GM23248 (cell line): ENCODE data around the gene BAD. TPM values are rescaled to one million over a fixed set of nuclear protein-coding genes. Genes with fewer than 3 reads are reported as not detected.

Experiments
- DNase-seq: peaks from one replicate; pipeline ENCODE4 v3.0.0-alpha.2; 2015
- H2AFZ ChIP-seq: fragments of 200-600 bp; sonication (generic); 2 replicates; pipeline ENCODE4 v1.6.1; 2016; ENCODE audit warnings: antibody characterized with exemption
- H3F3A ChIP-seq: fragments of 200-600 bp; sonication (generic); 2 replicates; pipeline ENCODE4 v1.6.1; 2016; ENCODE audit warnings: mild to moderate bottlenecking, antibody characterized with exemption, mixed run types; ENCODE audit not compliant: insufficient read depth
- H3K27ac ChIP-seq: fragments of 200-600 bp; sonication (generic); 2 replicates; pipeline ENCODE4 v1.5.1; 2016; ENCODE audit warnings: mild to moderate bottlenecking
- H3K27me3 ChIP-seq: fragments of 200-600 bp; sonication (generic); replicated peaks from 2 replicates; pipeline ENCODE4 v1.6.1; 2016; ENCODE audit warnings: mild to moderate bottlenecking; ENCODE audit not compliant: insufficient read depth
- H3K36me3 ChIP-seq: fragments of 200-600 bp; sonication (generic); 2 replicates; pipeline ENCODE4 v1.6.1; 2016; ENCODE audit warnings: low read depth, mild to moderate bottlenecking
- H3K4me1 ChIP-seq: fragments of 200-600 bp; sonication (generic); 2 replicates; pipeline ENCODE4 v1.6.1; 2016; ENCODE audit warnings: mild to moderate bottlenecking; ENCODE audit not compliant: insufficient read depth
- H3K4me2 ChIP-seq: fragments of 200-600 bp; sonication (generic); one replicate; pipeline ENCODE4 v1.6.1; 2016; ENCODE audit warnings: mild to moderate bottlenecking; ENCODE audit not compliant: unreplicated experiment
- H3K4me3 ChIP-seq: fragments of 200-600 bp; sonication (generic); 2 replicates; pipeline ENCODE4 v1.5.1; 2016; ENCODE audit warnings: mild to moderate bottlenecking
- H3K79me2 ChIP-seq: fragments of 200-600 bp; sonication (generic); 2 replicates; pipeline ENCODE4 v1.6.1; 2016; ENCODE audit warnings: mild to moderate bottlenecking; ENCODE audit not compliant: insufficient read depth
- H3K9ac ChIP-seq: fragments of 200-600 bp; sonication (generic); 2 replicates; pipeline ENCODE4 v1.6.1; 2016; ENCODE audit warnings: mild to moderate bottlenecking
- H3K9me2 ChIP-seq: fragments of 200-600 bp; sonication (generic); 2 replicates; pipeline ENCODE4 v1.6.1; 2016; ENCODE audit warnings: mixed run types, mild to moderate bottlenecking, moderate library complexity; ENCODE audit not compliant: insufficient read depth
- H3K9me3 ChIP-seq: fragments of 200-600 bp; sonication (generic); one replicate; pipeline ENCODE4 v1.6.1; 2017; ENCODE audit warnings: low read depth
- H4K20me1 ChIP-seq: fragments of 200-600 bp; sonication (generic); 2 replicates; pipeline ENCODE4 v1.6.0; 2016; ENCODE audit not compliant: insufficient read depth
- EZH2 ChIP-seq: fragments of 200-600 bp; sonication (generic); IDR thresholded peaks from 2 replicates; pipeline ENCODE4 v1.6.1; 2018; ENCODE audit warnings: antibody characterized with exemption, mild to moderate bottlenecking; ENCODE audit not compliant: insufficient read depth, poor library complexity, severe bottlenecking
- EZH2phosphoT487 ChIP-seq: fragments of 200-600 bp; sonication (generic); IDR thresholded peaks from 2 replicates; pipeline ENCODE4 v1.6.1; 2018; ENCODE audit warnings: antibody characterized with exemption, moderate library complexity, mild to moderate bottlenecking, low read depth; ENCODE audit not compliant: insufficient read depth
- WGBS, 2 experiments: methylation state at CpG; one replicate each; pipeline ENCODE4 v1.1.6; 2015 to 2017; ENCODE audit warnings: low lambda C conversion rate in 2 of 2, low coverage in 1 of 2; ENCODE audit errors: missing lambda C conversion rate in 2 of 2; 5-methylcytosine and 5-hydroxymethylcytosine counted together
- in situ Hi-C: fragments of 300-500 bp; cut with MboI; formaldehyde crosslinking; loops from 2 replicates; pipeline ENCODE4 v1.15.0; 2020
- polyA plus RNA-seq: library from polyadenylated mRNA; unstranded; fragments of >200 nt; fragmentation: Nextera tagmentation; extraction: Ambion mirVana; gene quantifications from 2 replicates; pipeline ENCODE4 v1.2.1, GENCODE V29; 2016
- total RNA-seq: library from RNA; depleted of rRNA; stranded (reverse); fragments of >200 nt; shearing (Covaris generic); gene quantifications from 2 replicates; pipeline ENCODE4 v1.2.3, GENCODE V29; 2014

Gene BAD
- total and polyA plus RNA-seq, 2 experiments from 2014 or later: 146 to 170 TPM

DNA sequence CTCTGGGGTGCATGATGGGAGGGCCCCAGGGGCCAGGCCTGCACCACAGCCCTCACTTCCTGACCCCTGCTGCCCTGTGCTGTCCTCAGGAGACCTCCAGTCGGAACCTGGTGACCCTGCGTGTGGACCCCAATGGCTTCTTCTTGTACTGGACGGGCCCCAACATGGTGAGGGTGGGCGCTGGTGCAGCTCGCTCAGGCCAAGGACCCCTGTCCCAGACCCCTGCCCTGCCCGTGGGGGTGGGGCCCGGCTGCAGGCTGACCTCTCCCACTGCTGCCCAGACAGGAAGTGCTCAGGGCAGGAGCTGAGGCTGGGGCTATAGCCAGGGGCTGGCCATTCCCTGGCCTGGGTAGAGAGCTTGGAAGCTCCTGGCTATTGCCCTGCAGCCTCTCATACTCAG is 30.1 kb downstream of the BAD start:
- Histone ChIP-seq H4K20me1 (no peaks in the 10 kb centered on the region), H3K27me3 (no peaks in the 10 kb centered on the region), H3F3A (no peaks in the 10 kb centered on the region), H3K4me1 (peaks cover 11% of the 10 kb centered on the region; the same call in 1 of the 2 replicates), H3K27ac (no peak overlapping the region), H3K9me2 (no peaks in the 10 kb centered on the region), H3K9me3 (no peaks in the 10 kb centered on the region), H3K36me3 (no peaks in the 10 kb centered on the region; the same call in 1 of the 2 replicates), H3K79me2 (peaks cover 29% of the 10 kb centered on the region), H3K4me3 (no peak overlapping the region), H3K4me2 (no peak overlapping the region), H3K9ac (no peak overlapping the region), H2AFZ (no peak overlapping the region)
- in situ Hi-C loops: no loop called here
- TF ChIP-seq EZH2phosphoT487: no peak
- TF ChIP-seq EZH2: no peak
- DNase-seq: no peak
- 94 to 95% methylated on average over 6 to 7 of the region's 7 CpGs for WGBS, 2 experiments

DNA sequence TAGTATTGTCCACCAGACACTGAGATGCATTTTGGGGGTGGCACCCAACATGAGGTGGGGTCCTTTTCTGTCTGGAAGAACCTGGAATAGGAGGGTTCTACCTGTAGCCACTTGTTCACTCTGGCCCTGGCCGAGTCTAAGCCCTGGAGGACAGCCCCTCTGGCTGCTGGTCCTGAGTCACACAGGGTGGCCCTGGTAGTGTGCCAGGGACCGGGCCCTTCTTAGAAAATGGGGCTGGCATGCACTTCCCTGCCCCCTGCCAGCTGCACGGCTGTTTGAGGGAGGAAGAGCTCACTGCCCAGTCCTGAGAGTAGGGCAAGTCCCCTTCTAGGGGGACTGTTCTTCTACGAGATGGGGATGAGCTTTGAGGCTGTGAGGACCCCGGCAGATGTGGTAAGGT is 31.0 kb downstream of the BAD start:
- Histone ChIP-seq H4K20me1 (no peaks in the 10 kb centered on the region), H3K27ac (no peak overlapping the region), H3K27me3 (no peaks in the 10 kb centered on the region), H3K4me2 (no peak overlapping the region), H3F3A (no peaks in the 10 kb centered on the region), H3K9me2 (no peaks in the 10 kb centered on the region), H3K9me3 (no peaks in the 10 kb centered on the region), H3K79me2 (peaks cover 29% of the 10 kb centered on the region), H2AFZ (no peak overlapping the region), H3K36me3 (no peaks in the 10 kb centered on the region; the same call in 1 of the 2 replicates), H3K4me3 (no peak overlapping the region), H3K4me1 (peaks cover 11% of the 10 kb centered on the region; the same call in 1 of the 2 replicates), H3K9ac (no peak overlapping the region)
- DNase-seq: peak; percentile 46
- TF ChIP-seq EZH2phosphoT487 (no peak), EZH2 (no peak)
- in situ Hi-C loops: no loop called here
- 32 to 42% methylated on average over 5 of the region's 5 CpGs for whole genome bisulfite sequencing, 2 experiments

GRCh38 chr11:64253043-64253442 is 31.4 kb downstream of the BAD start:
- Histone ChIP-seq H3F3A (peaks cover 2% of the 10 kb centered on the region; the same call in 1 of the 2 replicates), H3K79me2 (peaks cover 29% of the 10 kb centered on the region), H3K9me3 (no peaks in the 10 kb centered on the region), H3K4me3 (peak overlapping the region; percentile 91; the same call in 1 of the 2 replicates), H4K20me1 (no peaks in the 10 kb centered on the region), H3K27me3 (no peaks in the 10 kb centered on the region), H3K9ac (peak overlapping the region; percentile 87; the same call in 1 of the 2 replicates), H3K4me2 (peak overlapping the region; percentile 99), H3K27ac (no peak overlapping the region), H3K9me2 (no peaks in the 10 kb centered on the region), H2AFZ (no peak overlapping the region), H3K4me1 (peaks cover 11% of the 10 kb centered on the region; the same call in 1 of the 2 replicates), H3K36me3 (no peaks in the 10 kb centered on the region; the same call in 1 of the 2 replicates)
- WGBS, 2 experiments: 70 to 71% methylated on average over 8 of the region's 8 CpGs
- DNase-seq: no peak
- no peak for TF ChIP-seq EZH2phosphoT487
- no peak for TF ChIP-seq EZH2
- in situ Hi-C loops: no loop called here

- in situ Hi-C loops: no loop called here
- Histone ChIP-seq H3K4me2 (peak overlapping the region; percentile 99), H3K9me2 (no peaks in the 10 kb centered on the region), H2AFZ (peak overlapping the region; percentile 81), H3F3A (peaks cover 5% of the 10 kb centered on the region; the same call in 1 of the 2 replicates), H3K4me3 (peak overlapping the region; percentile 91), H3K9me3 (no peaks in the 10 kb centered on the region), H3K36me3 (no peaks in the 10 kb centered on the region; the same call in 1 of the 2 replicates), H3K27me3 (no peaks in the 10 kb centered on the region), H3K4me1 (peaks cover 11% of the 10 kb centered on the region; the same call in 1 of the 2 replicates), H3K79me2 (peaks cover 29% of the 10 kb centered on the region), H3K9ac (peak overlapping the region; percentile 87), H4K20me1 (no peaks in the 10 kb centered on the region), H3K27ac (peak overlapping the region; percentile 39)
- 3% methylated on average over 14 to 23 of the region's 23 CpGs for WGBS, 2 experiments
- TF ChIP-seq EZH2 (no peak), EZH2phosphoT487 (no peak)
- DNase-seq: peak; percentile 81
Measured at GRCh38 chr11:64252003-64252872, 32.2 kb downstream of the BAD start.
